GM23248 (cell line): ENCODE results near the gene SLC22A1. TPM values are rescaled to one million over a fixed set of nuclear protein-coding genes. Genes with fewer than 3 reads are reported as not detected.

Experiments used
- DNase-seq: peaks from one replicate; pipeline ENCODE4 v3.0.0-alpha.2; 2015
- H2AFZ ChIP-seq: fragments of 200-600 bp; sonication (generic); 2 replicates; pipeline ENCODE4 v1.6.1; 2016; ENCODE audit warnings: antibody characterized with exemption
- H3F3A ChIP-seq: fragments of 200-600 bp; sonication (generic); 2 replicates; pipeline ENCODE4 v1.6.1; 2016; ENCODE audit warnings: mild to moderate bottlenecking, antibody characterized with exemption, mixed run types; ENCODE audit not compliant: insufficient read depth
- H3K27ac ChIP-seq: fragments of 200-600 bp; sonication (generic); 2 replicates; pipeline ENCODE4 v1.5.1; 2016; ENCODE audit warnings: mild to moderate bottlenecking
- H3K27me3 ChIP-seq: fragments of 200-600 bp; sonication (generic); replicated peaks from 2 replicates; pipeline ENCODE4 v1.6.1; 2016; ENCODE audit warnings: mild to moderate bottlenecking; ENCODE audit not compliant: insufficient read depth
- H3K36me3 ChIP-seq: fragments of 200-600 bp; sonication (generic); 2 replicates; pipeline ENCODE4 v1.6.1; 2016; ENCODE audit warnings: low read depth, mild to moderate bottlenecking
- H3K4me1 ChIP-seq: fragments of 200-600 bp; sonication (generic); 2 replicates; pipeline ENCODE4 v1.6.1; 2016; ENCODE audit warnings: mild to moderate bottlenecking; ENCODE audit not compliant: insufficient read depth
- H3K4me2 ChIP-seq: fragments of 200-600 bp; sonication (generic); one replicate; pipeline ENCODE4 v1.6.1; 2016; ENCODE audit warnings: mild to moderate bottlenecking; ENCODE audit not compliant: unreplicated experiment
- H3K4me3 ChIP-seq: fragments of 200-600 bp; sonication (generic); 2 replicates; pipeline ENCODE4 v1.5.1; 2016; ENCODE audit warnings: mild to moderate bottlenecking
- H3K79me2 ChIP-seq: fragments of 200-600 bp; sonication (generic); 2 replicates; pipeline ENCODE4 v1.6.1; 2016; ENCODE audit warnings: mild to moderate bottlenecking; ENCODE audit not compliant: insufficient read depth
- H3K9ac ChIP-seq: fragments of 200-600 bp; sonication (generic); 2 replicates; pipeline ENCODE4 v1.6.1; 2016; ENCODE audit warnings: mild to moderate bottlenecking
- H3K9me2 ChIP-seq: fragments of 200-600 bp; sonication (generic); 2 replicates; pipeline ENCODE4 v1.6.1; 2016; ENCODE audit warnings: mixed run types, mild to moderate bottlenecking, moderate library complexity; ENCODE audit not compliant: insufficient read depth
- H3K9me3 ChIP-seq: fragments of 200-600 bp; sonication (generic); one replicate; pipeline ENCODE4 v1.6.1; 2017; ENCODE audit warnings: low read depth
- H4K20me1 ChIP-seq: fragments of 200-600 bp; sonication (generic); 2 replicates; pipeline ENCODE4 v1.6.0; 2016; ENCODE audit not compliant: insufficient read depth
- EZH2 ChIP-seq: fragments of 200-600 bp; sonication (generic); IDR thresholded peaks from 2 replicates; pipeline ENCODE4 v1.6.1; 2018; ENCODE audit warnings: antibody characterized with exemption, mild to moderate bottlenecking; ENCODE audit not compliant: insufficient read depth, poor library complexity, severe bottlenecking
- EZH2phosphoT487 ChIP-seq: fragments of 200-600 bp; sonication (generic); IDR thresholded peaks from 2 replicates; pipeline ENCODE4 v1.6.1; 2018; ENCODE audit warnings: antibody characterized with exemption, moderate library complexity, mild to moderate bottlenecking, low read depth; ENCODE audit not compliant: insufficient read depth
- WGBS, 2 experiments: methylation state at CpG; one replicate each; pipeline ENCODE4 v1.1.6; 2015 to 2017; ENCODE audit warnings: low lambda C conversion rate in 2 of 2, low coverage in 1 of 2; ENCODE audit errors: missing lambda C conversion rate in 2 of 2; 5-methylcytosine and 5-hydroxymethylcytosine counted together
- in situ Hi-C: fragments of 300-500 bp; cut with MboI; formaldehyde crosslinking; loops from 2 replicates; pipeline ENCODE4 v1.15.0; 2020
- polyA plus RNA-seq: library from polyadenylated mRNA; unstranded; fragments of >200 nt; fragmentation: Nextera tagmentation; extraction: Ambion mirVana; gene quantifications from 2 replicates; pipeline ENCODE4 v1.2.1, GENCODE V29; 2016
- total RNA-seq: library from RNA; depleted of rRNA; stranded (reverse); fragments of >200 nt; shearing (Covaris generic); gene quantifications from 2 replicates; pipeline ENCODE4 v1.2.3, GENCODE V29; 2014

The SLC22A1 gene
- total and polyA plus RNA-seq, 2 experiments from 2014 or later: not detected

GRCh38 chr6:160077526-160077925 is 44.1 kb upstream of the SLC22A1 start:
- Histone ChIP-seq H3K27ac (peak overlapping the region; percentile 52), H2AFZ (no peak overlapping the region), H3K79me2 (no peaks in the 10 kb centered on the region), H3K9me3 (no peaks in the 10 kb centered on the region), H3K27me3 (no peaks in the 10 kb centered on the region), H3K4me2 (peak overlapping the region; percentile 25), H3F3A (peaks cover 11% of the 10 kb centered on the region; the same call in 1 of the 2 replicates), H4K20me1 (no peaks in the 10 kb centered on the region), H3K4me3 (no peak overlapping the region), H3K36me3 (peaks cover 5% of the 10 kb centered on the region; the same call in 1 of the 2 replicates), H3K9me2 (no peaks in the 10 kb centered on the region), H3K9ac (no peak overlapping the region), H3K4me1 (peaks cover 10% of the 10 kb centered on the region)
- DNase-seq: peak; percentile 71
- TF ChIP-seq EZH2 (no peak), EZH2phosphoT487 (no peak)
- in situ Hi-C loops: no loop called here
- 37 to 42% methylated on average over 2 of the region's 2 CpGs for WGBS, 2 experiments

GRCh38 chr6:160078883-160079685 is 42.5 kb upstream of the SLC22A1 start:
- no peak overlapping the region for H3K9ac ChIP-seq
- H3K9me2 ChIP-seq: no peaks in the 10 kb centered on the region
- H3K9me3 ChIP-seq: no peaks in the 10 kb centered on the region
- 92 to 97% methylated on average over 22 to 23 of the region's 23 CpGs for WGBS, 2 experiments
- no peak for DNase-seq
- no peaks in the 10 kb centered on the region for H3K79me2 ChIP-seq
- H3K4me3 ChIP-seq: no peak overlapping the region
- 0 out of 2 replicates have a peak, but pooled peaks cover 5% of the 10 kb centered on the region for H3K36me3 ChIP-seq
- H3K27me3 ChIP-seq: no peaks in the 10 kb centered on the region
- no peak overlapping the region for H3K27ac ChIP-seq
- TF ChIP-seq EZH2 (no peak), EZH2phosphoT487 (no peak)
- peaks cover 10% of the 10 kb centered on the region for H3K4me1 ChIP-seq
- H4K20me1 ChIP-seq: no peaks in the 10 kb centered on the region
- no peak overlapping the region for H2AFZ ChIP-seq
- in situ Hi-C loops: no loop called here
- H3K4me2 ChIP-seq: no peak overlapping the region
- H3F3A ChIP-seq: peaks cover 11% of the 10 kb centered on the region; the same call in 1 of the 2 replicates

GRCh38 chr6:160079686-160080043 is 42.0 kb upstream of the SLC22A1 start:
- Histone ChIP-seq H3F3A (peaks cover 11% of the 10 kb centered on the region; the same call in 1 of the 2 replicates), H2AFZ (no peak overlapping the region), H3K27me3 (no peaks in the 10 kb centered on the region), H3K79me2 (no peaks in the 10 kb centered on the region), H3K36me3 (0 out of 2 replicates have a peak, but pooled peaks cover 5% of the 10 kb centered on the region), H3K4me1 (peaks cover 10% of the 10 kb centered on the region), H3K9me3 (no peaks in the 10 kb centered on the region), H3K27ac (no peak overlapping the region), H3K9me2 (no peaks in the 10 kb centered on the region), H3K4me2 (no peak overlapping the region), H3K4me3 (no peak overlapping the region), H3K9ac (no peak overlapping the region), H4K20me1 (no peaks in the 10 kb centered on the region)
- in situ Hi-C loops: no loop called here
- DNase-seq: no peak
- 94% methylated on average over 12 of the region's 12 CpGs for WGBS, 2 experiments
- TF ChIP-seq EZH2 (no peak), EZH2phosphoT487 (no peak)

GRCh38 chr6:160080097-160080496 is 41.5 kb upstream of the SLC22A1 start:
- H3K27me3 ChIP-seq: no peaks in the 10 kb centered on the region
- H3K4me3 ChIP-seq: no peak overlapping the region
- H3K4me1 ChIP-seq: peaks cover 10% of the 10 kb centered on the region
- H3K36me3 ChIP-seq: 0 out of 2 replicates have a peak, but pooled peaks cover 7% of the 10 kb centered on the region
- no peaks in the 10 kb centered on the region for H3K9me2 ChIP-seq
- H3K4me2 ChIP-seq: no peak overlapping the region
- peaks cover 11% of the 10 kb centered on the region; the same call in 1 of the 2 replicates for H3F3A ChIP-seq
- no peaks in the 10 kb centered on the region for H4K20me1 ChIP-seq
- no peak for DNase-seq
- no peaks in the 10 kb centered on the region for H3K9me3 ChIP-seq
- TF ChIP-seq EZH2phosphoT487 (no peak), EZH2 (no peak)
- H3K79me2 ChIP-seq: no peaks in the 10 kb centered on the region
- no peak overlapping the region for H3K9ac ChIP-seq
- in situ Hi-C loops: no loop called here
- H2AFZ ChIP-seq: no peak overlapping the region
- H3K27ac ChIP-seq: no peak overlapping the region
- WGBS, 2 experiments: 97% methylated on average over 17 of the region's 17 CpGs
